Activated CD8-positive, alpha-beta memory T cell treated with anti-CD3 and anti-CD28 coated beads for 4 hours (primary cell): ENCODE results near the gene IDH3G.

Experiments
- DNase-seq, 2 donors: peaks; one replicate each; pipeline ENCODE4 v3.0.0-alpha.2; 2020; ENCODE audit warnings: low read depth in 2 of 2

IDH3G gene

GRCh38 chrX:153816831-153817690 lies 22.9 kb upstream of the IDH3G start:
- no peak for DNase-seq

- DNase-seq, result no peak
Measured at GRCh38 chrX:153814591-153815315, 20.6 kb upstream of the IDH3G start.

GRCh38 chrX:153813161-153813560 lies 19.0 kb upstream of the IDH3G start:
- DNase-seq, result no peak

- no peak for DNase-seq
Measured at GRCh38 chrX:153812220-153812619, 18.0 kb upstream of the IDH3G start.

- DNase-seq, result no peak
Measured at GRCh38 chrX:153807976-153808375, 13.8 kb upstream of the IDH3G start.

GRCh38 chrX:153806999-153807575 lies 12.9 kb upstream of the IDH3G start:
- DNase-seq, result no peak

GRCh38 chrX:153805436-153805835 lies 11.3 kb upstream of the IDH3G start:
- no peak for DNase-seq

- DNase-seq, result no peak
Measured at GRCh38 chrX:153804621-153805020, 10.4 kb upstream of the IDH3G start.

- DNase-seq, result no peak
Measured at GRCh38 chrX:153804100-153804595, 10.0 kb upstream of the IDH3G start.

GRCh38 chrX:153803211-153804099 lies 9.3 kb upstream of the IDH3G start:
- no peak for DNase-seq

- DNase-seq, result no peak
Measured at GRCh38 chrX:153802513-153803045, 8.4 kb upstream of the IDH3G start.

GRCh38 chrX:153801669-153802068 lies 7.5 kb upstream of the IDH3G start:
- no peak for DNase-seq

- no peak for DNase-seq
Measured at GRCh38 chrX:153800746-153801145, 6.6 kb upstream of the IDH3G start.

- no peak for DNase-seq
Measured at GRCh38 chrX:153800177-153800722, 6.1 kb upstream of the IDH3G start.

- no peak for DNase-seq
Measured at GRCh38 chrX:153799326-153799725, 5.2 kb upstream of the IDH3G start.

GRCh38 chrX:153797415-153798015 lies 3.3 kb upstream of the IDH3G start:
- no peak for DNase-seq

- DNase-seq, result no peak
Measured at GRCh38 chrX:153794897-153795816, 982 bp upstream of the IDH3G start.

GRCh38 chrX:153793291-153793690 lies 884 bp downstream of the IDH3G start:
- DNase-seq, result no peak

GRCh38 chrX:153792368-153792767 lies 1.8 kb downstream of the IDH3G start:
- DNase-seq, result no peak
